Thoracic aorta (tissue), 2 donors: ENCODE data around the gene GPHB5. TPM values are rescaled to one million over a fixed set of nuclear protein-coding genes. Genes with fewer than 3 reads are reported as not detected.

Source experiments
- ATAC-seq: fragments of 150-250 bp; one replicate; pipeline ENCODE4 v1.8.0; 2017; ENCODE audit warnings: low read depth; ENCODE audit not compliant: insufficient number of reproducible peaks, low FRiP score
- DNase-seq: peaks from one replicate; pipeline ENCODE4 v3.0.0-alpha.2; 2020; ENCODE audit warnings: low spot score
- H3K27ac ChIP-seq, 2 donors: fragments of 200-600 bp; sonication (generic); 1 replicate in 1 of 2; 2 replicates in 1 of 2; pipeline ENCODE4 v1.5.1; 2016; ENCODE audit warnings: mild to moderate bottlenecking in 2 of 2, moderate library complexity in 2 of 2
- H3K27me3 ChIP-seq: fragments of 200-600 bp; sonication (generic); replicated peaks from 2 replicates; pipeline ENCODE4 v1.6.0; 2016; ENCODE audit warnings: mild to moderate bottlenecking; ENCODE audit not compliant: insufficient read depth
- H3K36me3 ChIP-seq: fragments of 200-600 bp; sonication (generic); one replicate; pipeline ENCODE4 v1.5.1; 2016
- H3K4me1 ChIP-seq, 2 donors: fragments of 200-600 bp; sonication (generic); 1 replicate in 1 of 2; 2 replicates in 1 of 2; pipeline versions ENCODE4 v1.5.1 to v1.6.0; 2016; ENCODE audit warnings: low read depth in 2 of 2, mild to moderate bottlenecking in 1 of 2; ENCODE audit not compliant: control insufficient read depth in 1 of 2
- H3K4me3 ChIP-seq: fragments of 200-600 bp; sonication (generic); 2 replicates; pipeline ENCODE4 v1.5.1; 2016; ENCODE audit warnings: mild to moderate bottlenecking
- H3K9me3 ChIP-seq: fragments of 200-600 bp; sonication (generic); 2 replicates; pipeline ENCODE4 v1.5.1; 2016
- CTCF ChIP-seq: fragments of 200-600 bp; sonication (generic); IDR thresholded peaks from one replicate; pipeline ENCODE4 v1.5.1; 2019; ENCODE audit warnings: antibody characterized with exemption
- total RNA-seq, 2 donors: library from RNA; depleted of rRNA; stranded (reverse); fragments of >200 nt; gene quantifications; one replicate each; pipeline versions ENCODE4 v1.1.0 to v1.2.3, GENCODE V29; 2016

The GPHB5 gene
- total RNA-seq, 2 donors from 2014 or later: not detected

- no peaks in the 10 kb centered on the region for H3K9me3 ChIP-seq
- TF ChIP-seq CTCF: peak; percentile 79
- ATAC-seq (peak; percentile 46), DNase-seq (no peak)
- no peaks in the 10 kb centered on the region for H3K27me3 ChIP-seq
- no peak overlapping the region for H3K27ac ChIP-seq
- no peaks in the 10 kb centered on the region for H3K36me3 ChIP-seq
- no peak overlapping the region for H3K4me3 ChIP-seq
- peaks cover 0 to 14% of the 10 kb centered on the region in 2 donors for H3K4me1 ChIP-seq
Observed at GRCh38 chr14:63276492-63277342, 42.0 kb downstream of the GPHB5 start.

- Histone ChIP-seq H3K27ac (no peak overlapping the region), H3K36me3 (no peaks in the 10 kb centered on the region), H3K27me3 (no peaks in the 10 kb centered on the region), H3K9me3 (no peaks in the 10 kb centered on the region), H3K4me3 (no peak overlapping the region), H3K4me1 (peaks cover 0 to 14% of the 10 kb centered on the region in 2 donors)
- TF ChIP-seq CTCF: no peak
- ATAC-seq (no peak), DNase-seq (no peak)
Observed at GRCh38 chr14:63276016-63276415, 42.7 kb downstream of the GPHB5 start.

- no peak overlapping the region for H3K4me3 ChIP-seq
- ATAC-seq: no peak
- no peak for DNase-seq
Observed at GRCh38 chr14:63275611-63276010, 43.1 kb downstream of the GPHB5 start.

GRCh38 chr14:63273717-63274655, 44.7 kb downstream of the GPHB5 start:
- Histone ChIP-seq H3K9me3 (no peaks in the 10 kb centered on the region), H3K4me1 (peaks cover 0 to 14% of the 10 kb centered on the region in 2 donors), H3K36me3 (no peaks in the 10 kb centered on the region), H3K27me3 (no peaks in the 10 kb centered on the region), H3K4me3 (no peak overlapping the region), H3K27ac (no peak overlapping the region)
- ATAC-seq (no peak), DNase-seq (no peak)
- TF ChIP-seq CTCF: no peak

More at GRCh38 chr14:63275611-63276010, 43.1 kb downstream of the GPHB5 start:
- H3K27me3 ChIP-seq: no peaks in the 10 kb centered on the region
- H3K4me1 ChIP-seq: peaks cover 0 to 14% of the 10 kb centered on the region in 2 donors
- H3K9me3 ChIP-seq: no peaks in the 10 kb centered on the region
- H3K36me3 ChIP-seq: no peaks in the 10 kb centered on the region
- no peak overlapping the region for H3K27ac ChIP-seq
- no peak for TF ChIP-seq CTCF

- Histone ChIP-seq H3K4me3 (no peak overlapping the region), H3K27ac (no peak overlapping the region), H3K9me3 (no peaks in the 10 kb centered on the region), H3K4me1 (peaks cover 0 to 14% of the 10 kb centered on the region in 2 donors), H3K36me3 (no peaks in the 10 kb centered on the region), H3K27me3 (no peaks in the 10 kb centered on the region)
- no peak for ATAC-seq
- DNase-seq: no peak
- no peak for TF ChIP-seq CTCF
Observed at GRCh38 chr14:63273129-63273528, 45.6 kb downstream of the GPHB5 start.
